ENCODE results near the gene MAP7D2. TPM values are rescaled to one million over a fixed set of nuclear protein-coding genes. Genes with fewer than 3 reads are reported as not detected.

Gene MAP7D2
- polyA plus RNA-seq, 10 donors = 0.39 to 1.7 (median 0.60) TPM

DNA sequence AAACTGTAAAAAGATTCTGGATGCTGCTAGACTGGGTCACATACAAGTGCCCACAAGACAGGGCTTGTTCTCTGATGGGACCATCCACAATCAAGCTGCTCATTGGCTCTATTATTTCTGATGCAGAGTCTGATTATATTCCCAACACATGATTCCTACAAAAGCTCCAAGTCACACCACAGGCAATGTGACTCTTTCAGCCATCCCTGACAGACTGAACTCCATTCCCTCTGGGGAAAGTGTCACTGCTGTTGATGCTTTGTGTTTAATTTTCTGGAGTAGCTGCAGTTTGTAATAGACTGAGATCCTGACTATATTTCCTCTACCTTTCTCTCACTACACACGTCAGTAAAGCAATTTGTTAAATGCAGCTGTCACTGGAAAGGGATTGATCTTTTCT, 70.5 kb downstream of the MAP7D2 start:
- no peak for DNase-seq

DNA sequence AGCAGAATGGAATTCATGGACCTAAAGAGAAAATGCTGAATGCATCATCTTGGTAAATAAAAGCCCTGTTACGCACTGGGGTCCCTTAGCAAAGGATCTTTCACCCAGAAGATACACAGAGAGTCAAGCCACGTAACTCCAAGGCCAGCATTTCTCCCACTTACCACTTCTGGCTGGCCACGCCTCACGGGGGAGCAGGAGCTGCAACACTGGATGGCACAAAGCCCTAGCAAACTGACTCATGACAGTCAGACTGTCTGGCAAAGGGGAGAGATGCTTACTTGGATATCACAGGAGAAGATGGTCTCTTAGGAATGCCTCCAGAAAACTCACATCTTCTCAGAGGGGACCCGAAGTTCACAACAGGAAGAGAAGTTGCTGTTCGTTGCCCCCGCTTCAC, 74.5 kb downstream of the MAP7D2 start:
- no peak for DNase-seq

DNA sequence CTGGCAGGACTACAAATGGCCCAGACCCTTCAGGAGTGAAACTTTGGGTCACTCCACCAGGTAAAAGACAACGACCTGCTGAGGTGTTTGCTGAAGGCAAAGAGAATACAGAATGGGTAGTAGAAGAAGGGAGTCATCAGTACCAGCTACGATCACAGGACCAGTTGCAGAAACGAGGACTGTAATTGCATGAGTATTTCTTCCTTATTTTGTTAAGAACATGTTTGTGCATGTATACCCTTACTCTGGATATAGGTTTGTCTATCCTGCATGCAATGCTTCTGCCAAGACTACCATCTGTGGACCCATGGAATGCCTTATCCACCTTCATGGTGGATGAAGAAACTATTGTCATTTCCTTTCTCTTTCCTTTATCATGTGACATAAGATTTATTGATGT, 77.7 kb downstream of the MAP7D2 start:
- no peak for DNase-seq

DNA sequence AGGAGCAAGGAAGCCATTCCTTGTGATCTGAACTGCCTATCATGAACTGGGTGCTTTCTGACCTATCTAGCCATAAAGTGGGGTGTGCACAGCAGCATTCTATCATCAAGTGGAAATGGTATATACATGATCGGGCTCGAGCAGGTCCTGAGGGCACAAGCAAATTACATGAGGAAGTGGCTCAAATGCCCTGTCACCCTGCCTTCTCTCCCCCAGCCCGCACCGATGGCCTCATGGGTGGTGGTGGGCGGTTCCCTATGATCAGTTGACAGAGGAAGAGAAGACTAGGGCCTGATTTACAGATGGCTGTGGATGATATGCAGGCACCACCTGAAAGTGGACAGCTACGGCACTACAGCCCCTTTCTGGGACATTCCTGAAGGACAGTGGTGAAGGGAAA, 79.5 kb downstream of the MAP7D2 start:
- no peak for DNase-seq

DNA sequence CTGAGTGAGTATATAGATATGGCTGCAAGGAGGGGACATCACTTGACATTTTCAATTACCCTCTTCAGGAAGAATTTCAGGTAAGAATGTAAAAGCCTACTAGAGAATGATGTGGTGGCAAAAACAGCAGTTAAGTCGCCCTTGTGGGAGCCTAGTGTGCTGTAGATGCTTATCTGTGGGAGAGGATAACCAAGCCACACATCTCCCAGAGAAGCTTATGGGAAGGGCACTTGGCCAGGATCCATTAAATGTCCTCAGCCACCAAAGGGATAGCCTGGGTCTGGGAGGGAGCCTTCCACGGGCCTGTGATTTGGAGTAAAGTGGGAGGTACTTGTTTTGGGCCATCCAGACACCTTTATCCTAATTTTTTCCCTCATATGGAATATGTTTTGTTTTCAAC, 84.5 kb downstream of the MAP7D2 start:
- DNase-seq = no peak

DNA sequence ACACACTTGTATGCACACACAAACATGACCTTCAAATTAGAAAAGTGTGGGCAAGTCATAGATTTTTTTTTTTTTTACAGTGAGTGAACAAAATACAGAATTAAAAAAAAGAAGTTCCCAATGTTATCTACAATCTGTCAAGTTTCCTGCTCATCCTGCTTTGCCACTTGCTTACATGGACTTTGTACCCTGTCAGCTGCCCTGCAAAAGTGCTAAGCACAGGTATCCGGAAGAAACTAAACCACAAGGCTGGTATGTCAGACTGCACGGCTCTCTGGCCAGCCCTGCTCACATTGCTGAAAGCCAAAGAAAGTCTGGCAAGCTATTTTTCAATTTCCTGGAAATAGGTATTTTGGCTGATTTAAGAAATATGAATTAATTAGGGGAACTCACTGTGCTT, 87.0 kb downstream of the MAP7D2 start:
- no peak for DNase-seq

DNA sequence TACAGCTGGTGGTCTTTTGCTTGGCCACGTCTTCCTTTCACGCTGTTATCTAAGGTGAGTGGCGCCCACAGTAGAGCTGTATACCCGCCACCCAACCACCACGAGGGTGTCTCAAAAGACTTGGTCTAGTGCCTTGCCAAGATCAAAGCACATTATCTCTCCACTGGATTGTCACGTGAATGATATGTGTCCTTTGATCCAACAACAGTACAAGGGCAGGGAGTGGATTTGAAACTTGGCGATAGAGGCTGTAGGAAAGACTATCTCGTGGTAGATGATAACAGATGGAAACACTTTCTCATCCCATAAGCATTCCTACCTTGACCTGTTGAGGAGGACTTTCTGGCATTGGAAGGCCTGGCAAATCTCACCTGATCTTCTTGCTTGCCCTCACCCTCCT, 88.1 kb downstream of the MAP7D2 start:
- no peak for DNase-seq

DNA sequence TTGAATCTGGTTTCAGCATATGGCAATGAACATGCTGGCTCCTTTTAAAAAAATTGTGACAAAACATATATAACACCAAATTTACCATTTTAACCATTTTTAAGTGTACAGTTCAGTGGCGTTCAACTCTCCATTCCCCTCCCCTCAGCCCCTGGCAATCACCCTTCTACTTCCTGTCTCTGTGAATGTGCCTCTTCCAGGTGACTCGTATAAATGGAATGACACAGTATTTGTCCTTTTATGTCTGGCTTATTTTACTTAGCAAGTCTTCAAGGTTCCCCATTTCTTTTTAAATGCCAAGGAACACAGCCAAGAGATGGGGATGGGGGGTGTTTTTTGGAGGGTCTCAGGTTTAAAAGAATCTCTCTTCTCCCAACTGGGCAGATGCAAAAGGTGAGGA, 90.4 kb downstream of the MAP7D2 start:
- peak in 1 of 3 donors; percentile 17 for DNase-seq

DNA sequence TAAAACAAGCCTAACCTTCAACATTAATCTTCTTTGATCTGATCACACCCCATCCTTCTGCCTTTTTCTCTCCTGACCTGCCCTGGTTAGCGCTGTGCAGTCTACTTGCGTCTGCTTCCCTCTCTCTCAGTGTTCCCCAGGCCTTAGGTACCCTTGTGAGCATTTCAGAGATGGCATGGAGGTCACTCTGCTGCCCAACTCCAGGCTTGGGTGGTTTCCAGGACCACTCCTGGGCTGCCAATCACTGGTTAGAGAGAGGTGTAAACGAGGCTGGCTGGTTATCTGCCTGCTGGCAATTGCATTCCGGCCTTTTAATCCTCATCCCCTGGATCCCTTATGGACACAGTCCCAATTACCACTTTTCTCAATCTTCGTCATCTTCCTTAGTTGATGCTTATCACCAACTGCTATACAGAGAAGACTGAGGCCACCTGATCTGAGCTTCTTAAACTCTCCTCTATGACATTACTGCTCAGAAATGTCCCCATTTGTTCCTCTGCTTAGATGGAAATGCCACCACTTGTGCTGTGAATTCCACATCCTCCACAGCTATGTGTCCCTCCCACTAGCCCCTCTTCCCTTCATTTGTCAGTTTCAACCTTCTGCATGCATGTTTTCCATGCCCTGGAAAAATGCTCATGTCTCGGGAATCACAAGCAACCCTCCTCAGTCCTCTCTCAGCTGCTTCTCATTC, 96.9 kb downstream of the MAP7D2 start:
- DNase-seq = no peak

DNA sequence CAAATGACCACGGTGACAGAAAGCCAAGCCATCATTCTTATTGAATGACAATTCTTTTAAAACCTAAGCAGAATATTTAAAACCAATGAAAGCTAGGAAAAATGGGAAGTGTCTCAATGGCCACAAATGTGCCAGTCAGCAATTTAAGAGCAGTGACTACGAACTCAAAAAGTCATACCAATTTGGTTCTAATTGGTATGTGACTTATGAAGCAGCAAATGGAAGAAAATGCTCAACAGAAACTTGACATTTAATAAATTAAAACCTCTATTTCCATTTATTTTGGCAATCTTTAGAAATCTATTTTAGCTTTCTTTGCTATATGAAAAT, 100.1 kb downstream of the MAP7D2 start:
- DNase-seq = no peak

DNA sequence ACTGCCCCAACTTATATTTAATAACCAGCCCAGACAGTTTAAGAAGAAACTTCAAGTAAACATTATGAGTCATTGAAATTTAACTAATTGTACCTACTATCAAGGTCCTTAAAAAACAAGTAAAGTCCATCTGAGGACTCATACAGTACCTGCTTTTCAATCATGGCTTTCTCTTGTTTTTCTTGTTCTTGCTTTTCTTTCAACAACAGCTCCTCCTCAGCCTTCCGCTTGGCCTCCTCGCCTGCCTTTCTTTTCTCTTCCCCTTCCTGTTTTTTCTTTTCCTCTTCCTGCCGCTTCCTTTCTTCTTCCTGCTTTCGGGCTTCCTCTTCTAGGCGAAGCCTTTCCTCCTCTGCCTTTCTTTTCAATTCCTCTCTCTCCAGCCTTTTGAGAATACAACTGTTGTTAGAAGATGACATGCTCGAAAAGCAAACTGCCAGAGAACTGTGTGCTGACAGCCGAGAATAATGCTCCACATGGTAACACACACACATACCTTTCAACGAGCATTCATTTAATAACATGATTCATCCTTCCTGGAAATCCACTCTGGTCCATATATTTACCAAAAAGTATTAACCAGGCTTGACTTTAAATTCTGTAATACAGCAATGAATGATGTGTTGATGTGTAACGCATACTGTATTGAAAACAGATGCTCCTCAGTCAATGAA, 100.6 kb downstream of the MAP7D2 start:
- DNase-seq = peak; percentile 31 to 80 (median 50)

DNA sequence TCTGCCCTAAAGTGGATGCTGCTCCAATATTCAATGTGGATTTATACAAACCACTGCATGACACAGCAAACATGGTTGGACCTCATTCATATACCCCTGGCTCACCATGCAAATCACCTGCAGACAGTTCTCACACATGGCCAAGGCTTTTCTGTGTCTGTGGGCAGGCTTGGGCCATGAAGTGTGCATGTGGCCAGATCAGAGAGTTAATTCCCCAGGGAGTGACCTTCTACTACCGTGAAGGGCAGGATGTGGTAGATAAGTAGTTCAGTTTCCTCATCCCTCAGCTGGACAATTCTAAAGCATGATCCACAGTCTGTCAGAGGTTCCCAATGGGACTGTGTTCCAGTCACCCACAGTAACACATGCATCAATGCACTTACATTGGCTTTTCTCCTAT, 101.3 kb downstream of the MAP7D2 start:
- no peak for DNase-seq

DNA sequence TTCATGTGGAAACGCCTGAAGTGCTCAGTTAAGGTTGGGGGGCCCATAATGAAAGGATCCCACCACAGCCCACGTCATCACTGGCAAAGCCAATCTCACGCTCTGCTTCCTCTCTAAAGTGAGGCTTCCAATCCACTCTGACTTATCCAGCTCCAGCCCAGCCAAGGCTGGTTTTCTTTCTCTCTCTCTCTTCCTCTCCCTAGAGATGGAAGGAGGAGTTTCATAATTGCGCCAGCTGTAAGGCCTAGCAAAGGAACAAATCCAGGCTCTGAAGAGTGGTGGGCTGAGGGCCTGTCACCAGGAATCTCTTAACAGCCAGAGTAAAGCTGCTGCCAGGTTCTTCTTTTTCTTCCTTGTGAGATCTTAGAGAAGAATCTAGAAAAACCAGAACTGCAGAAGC, 105.1 kb downstream of the MAP7D2 start:
- peak in 1 of 3 donors; percentile 30 for DNase-seq

DNA sequence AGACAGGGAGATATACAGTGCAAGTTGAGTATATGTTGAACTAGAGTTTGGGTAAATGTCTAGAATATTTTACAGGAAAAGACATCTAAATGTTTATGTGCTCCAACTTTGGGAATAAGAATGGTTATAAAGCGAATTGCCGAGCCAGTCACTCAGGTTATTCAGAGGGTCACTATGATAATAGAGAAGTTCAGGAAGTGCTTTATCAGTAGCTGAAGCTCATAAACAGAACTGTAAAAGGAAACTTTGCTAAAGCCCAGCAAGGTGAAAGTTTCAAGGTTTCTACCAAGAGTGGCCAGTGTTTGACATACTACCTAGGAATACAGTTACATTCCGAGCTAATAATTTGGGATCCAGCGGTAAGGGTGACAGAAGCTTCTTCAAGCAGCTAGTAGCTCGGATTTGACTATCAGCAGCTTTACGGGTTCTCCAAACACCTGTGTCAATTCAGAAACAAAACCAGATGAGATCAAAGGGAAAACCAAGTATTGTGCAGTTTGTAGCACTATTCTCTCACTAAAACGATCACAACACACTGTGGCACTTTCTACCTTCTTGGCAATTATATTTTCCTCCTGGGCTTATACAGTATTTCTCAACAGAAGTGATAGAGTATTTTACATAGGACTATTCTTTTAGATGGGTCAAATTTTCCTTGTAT, 108.6 kb downstream of the MAP7D2 start:
- no peak for DNase-seq

DNA sequence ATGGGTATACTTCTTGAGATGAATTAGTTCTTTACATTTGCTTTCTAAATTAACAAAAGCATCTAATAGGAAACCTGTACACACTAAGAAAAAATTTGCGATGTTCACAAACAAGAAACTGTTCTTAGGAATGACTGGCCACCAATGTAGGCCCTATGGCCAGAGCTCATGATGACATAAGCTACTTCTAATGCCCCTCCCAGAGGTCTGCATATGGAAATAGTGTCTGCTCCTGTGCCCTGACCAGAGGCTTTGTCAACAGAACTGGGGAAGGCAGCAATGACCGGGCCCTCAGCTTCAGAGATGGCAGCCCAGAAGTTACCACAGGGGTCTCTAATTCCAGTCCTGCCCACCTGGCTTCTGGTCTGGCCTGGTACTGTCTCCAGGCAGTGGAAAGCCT, 110.8 kb downstream of the MAP7D2 start:
- DNase-seq = no peak

DNA sequence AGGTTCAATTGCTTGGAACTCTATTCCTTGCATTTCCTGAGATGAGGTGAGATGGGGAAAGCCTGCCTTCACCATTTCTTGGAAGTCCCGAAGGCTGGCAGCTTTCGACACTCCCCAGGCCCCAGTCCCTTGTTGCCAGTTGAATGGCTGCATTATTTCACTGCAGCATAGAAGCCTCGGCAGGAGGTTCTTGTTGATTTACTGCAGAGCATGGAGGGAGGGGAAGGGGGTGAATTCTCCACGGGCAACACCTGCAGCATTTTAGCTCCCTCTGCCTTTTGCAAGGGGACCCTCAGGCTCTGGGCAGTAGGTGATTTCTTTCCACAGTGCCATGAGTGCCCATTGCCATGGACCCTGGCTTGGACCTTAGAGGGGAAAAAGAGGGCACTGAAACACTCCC, 115.1 kb downstream of the MAP7D2 start:
- DNase-seq = no peak

DNA sequence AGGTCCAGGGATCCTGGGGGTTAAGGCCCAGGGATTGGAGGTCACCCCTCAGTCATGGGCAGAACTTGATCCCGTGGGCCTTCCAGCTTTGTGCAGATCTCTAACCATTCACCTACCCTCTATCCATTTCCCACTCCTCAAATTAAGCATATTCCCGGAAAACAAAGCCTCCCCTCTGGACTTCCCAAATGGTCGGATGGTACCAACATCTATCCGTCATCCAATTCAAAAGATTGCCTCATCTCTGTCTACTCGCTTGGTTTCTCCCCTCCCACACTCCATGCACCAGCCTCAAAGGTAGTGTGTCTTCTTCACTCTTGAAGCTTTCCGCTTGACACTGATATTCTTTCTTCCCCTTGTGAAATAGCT, 125.4 kb downstream of the MAP7D2 start:
- no peak for DNase-seq

DNA sequence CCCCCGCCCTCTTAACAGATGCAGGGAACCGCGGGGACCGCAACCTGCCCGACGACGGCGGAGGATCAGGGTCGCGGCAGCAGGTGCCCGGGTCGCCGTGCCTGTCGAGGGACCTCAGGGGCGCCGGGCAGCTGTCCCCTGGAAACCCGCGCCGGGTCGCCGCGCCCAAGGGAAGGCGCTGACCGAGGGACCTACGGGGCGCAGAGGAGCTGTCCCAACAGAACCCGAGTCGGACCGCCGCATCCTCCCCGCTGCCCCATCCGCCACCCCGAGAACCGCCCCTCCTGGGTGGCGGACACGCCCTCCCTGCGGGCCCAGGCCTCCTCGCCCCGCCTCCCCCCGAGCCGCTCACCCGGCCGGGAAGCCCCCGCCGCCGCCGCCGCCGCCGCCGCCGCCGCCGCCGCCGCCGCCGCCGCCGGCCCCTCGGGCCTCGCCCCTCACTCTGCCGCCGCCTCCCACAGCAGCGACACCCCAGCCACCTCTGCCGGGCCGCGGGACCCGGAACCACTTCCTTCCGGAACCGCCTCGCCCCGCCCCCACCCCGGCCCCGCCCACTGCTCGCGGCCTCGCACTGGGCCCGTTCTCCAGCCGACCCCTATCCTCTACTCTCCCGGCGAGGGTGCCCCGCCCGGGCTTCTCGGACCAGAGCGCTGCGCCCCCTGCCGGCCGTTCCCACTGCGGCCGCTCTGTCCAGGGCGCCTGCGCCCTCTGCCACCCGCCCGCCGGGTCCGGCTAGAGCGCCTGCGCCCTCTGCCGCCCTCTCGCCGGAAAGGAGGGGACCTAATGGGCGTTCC, 126.0 kb downstream of the MAP7D2 start, which contains the start of gene BCLAF3:
Gene BCLAF3, minus strand, starts transcription at position 506 of the 794 bp plus-strand sequence. CDS start 20,797 bp downstream, outside the sequence.
- DNase-seq = peak; percentile 85 to 93 (median 90)

DNA sequence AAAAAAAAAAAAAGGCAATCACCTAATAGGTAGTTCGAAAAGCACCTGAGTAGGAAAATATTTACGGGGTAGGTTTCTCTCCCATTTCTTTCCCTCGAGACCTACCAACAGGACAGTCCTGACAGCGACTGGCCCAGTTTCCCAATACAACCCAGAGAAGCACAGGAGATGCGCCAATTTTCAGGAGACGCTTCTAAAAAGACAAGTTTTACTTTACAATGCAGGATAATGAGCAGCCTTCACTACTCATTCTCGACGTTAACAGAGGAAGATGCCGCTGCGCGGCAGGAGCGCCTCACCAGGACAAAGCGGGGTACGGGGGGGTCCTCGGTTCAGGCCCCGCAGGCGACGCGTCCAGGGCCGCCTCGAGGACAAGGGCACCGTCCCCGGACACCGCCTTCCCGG, 126.6 kb downstream of the MAP7D2 start:
- DNase-seq = peak in 1 of 3 donors; percentile 16

DNA sequence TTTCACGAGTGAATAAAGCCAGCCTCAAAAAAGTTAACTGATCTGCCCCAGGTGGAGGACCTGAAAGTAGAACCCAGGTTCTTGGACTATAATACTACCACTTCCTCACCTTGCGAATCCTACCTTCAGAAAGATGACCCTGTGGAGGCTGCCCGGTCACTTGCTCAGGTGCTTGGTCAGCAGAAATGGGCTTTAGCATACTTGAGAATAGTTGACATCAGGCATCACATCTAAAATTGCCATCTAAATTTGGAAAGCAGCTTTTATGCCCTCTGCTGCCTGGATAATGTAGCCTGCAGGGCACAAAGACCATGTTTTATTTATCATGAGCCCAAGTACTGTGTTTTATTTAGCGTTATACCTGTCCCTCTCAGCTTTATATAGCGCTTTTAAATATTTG, 128.9 kb downstream of the MAP7D2 start:
- no peak for DNase-seq

DNA sequence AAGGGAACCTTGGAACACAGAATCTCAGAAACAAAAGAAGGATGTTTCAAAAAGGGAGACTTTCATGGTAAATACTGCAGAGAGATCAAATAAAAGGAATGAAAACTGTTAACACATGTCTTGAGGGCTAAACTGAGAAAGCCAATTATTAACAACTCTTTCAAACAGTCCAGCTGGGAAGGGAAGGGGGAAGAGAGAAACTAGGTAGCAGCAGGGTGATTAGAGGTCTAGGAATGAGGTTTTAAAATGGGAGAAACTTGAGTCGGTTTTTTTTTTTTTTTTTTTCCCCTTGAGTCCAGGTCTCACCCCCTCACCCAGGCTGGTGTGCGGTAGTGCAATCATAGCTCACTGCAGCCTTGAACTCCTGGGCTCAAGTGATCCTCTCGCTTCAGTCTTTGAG, 130.2 kb downstream of the MAP7D2 start:
- DNase-seq = no peak

DNA sequence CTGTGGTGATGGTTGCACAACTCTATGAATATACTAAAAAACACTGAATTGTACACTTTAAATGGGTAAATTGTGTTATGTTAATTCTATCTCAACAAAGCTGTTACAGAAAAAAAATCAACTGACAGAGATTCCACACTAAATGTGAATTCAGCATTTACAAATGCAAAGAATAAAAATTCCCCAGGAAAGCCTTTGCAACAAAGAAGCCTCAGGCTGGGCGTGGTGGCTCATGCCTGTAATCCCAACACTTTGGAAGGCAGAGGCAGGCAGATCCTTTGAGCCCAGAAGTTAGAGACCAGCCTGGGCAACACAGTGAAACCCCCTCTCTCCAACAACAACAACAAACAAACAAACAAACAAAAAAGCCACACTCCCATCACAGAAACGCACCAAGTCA, 134.8 kb downstream of the MAP7D2 start:
- no peak for DNase-seq

DNA sequence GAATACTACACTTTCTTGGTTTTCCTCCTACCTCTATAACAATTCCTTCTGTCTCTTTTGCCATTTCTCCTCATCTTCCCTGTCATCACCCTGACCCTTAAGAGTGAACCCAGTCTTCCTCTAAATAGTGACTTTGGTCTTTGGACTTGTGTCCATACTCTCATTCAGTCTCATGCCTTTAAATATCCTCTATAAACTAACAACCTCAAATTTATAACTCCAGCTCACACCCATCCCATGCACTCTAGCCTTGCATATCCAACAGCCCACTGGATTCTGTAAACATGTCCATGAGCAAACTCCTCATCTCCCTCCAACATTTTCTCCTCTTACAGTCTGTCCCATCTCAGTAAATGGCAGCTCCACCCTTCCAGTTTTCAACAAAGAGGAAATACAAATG, 140.9 kb downstream of the MAP7D2 start:
- no peak for DNase-seq

Measured in muscle of back (tissue), 11 donors.